Thyroid gland (tissue), 4 donors: ENCODE results near the gene KLHL28.

ENCODE experiments used
- POLR2A ChIP-seq, 2 donors: fragments of 450-650 bp; IDR thresholded peaks; one replicate each; pipeline ENCODE4 v1.6.1; 2017; ENCODE audit warnings: antibody characterized with exemption in 2 of 2, mild to moderate bottlenecking in 2 of 2, moderate library complexity in 1 of 2
- TF ChIP-seq, protein P1 (sequence below), 6 experiments: fragments of 200-600 bp in 3 of 6; fragments of 450-650 bp in 3 of 6; sonication (generic) in 3 of 6; IDR thresholded peaks; one replicate each; pipeline ENCODE4 v1.5.1; 2016 to 2019; ENCODE audit warnings: antibody characterized with exemption in 6 of 6, mild to moderate bottlenecking in 2 of 6, inconsistent platforms in 1 of 6, moderate library complexity in 1 of 6

DNA sequence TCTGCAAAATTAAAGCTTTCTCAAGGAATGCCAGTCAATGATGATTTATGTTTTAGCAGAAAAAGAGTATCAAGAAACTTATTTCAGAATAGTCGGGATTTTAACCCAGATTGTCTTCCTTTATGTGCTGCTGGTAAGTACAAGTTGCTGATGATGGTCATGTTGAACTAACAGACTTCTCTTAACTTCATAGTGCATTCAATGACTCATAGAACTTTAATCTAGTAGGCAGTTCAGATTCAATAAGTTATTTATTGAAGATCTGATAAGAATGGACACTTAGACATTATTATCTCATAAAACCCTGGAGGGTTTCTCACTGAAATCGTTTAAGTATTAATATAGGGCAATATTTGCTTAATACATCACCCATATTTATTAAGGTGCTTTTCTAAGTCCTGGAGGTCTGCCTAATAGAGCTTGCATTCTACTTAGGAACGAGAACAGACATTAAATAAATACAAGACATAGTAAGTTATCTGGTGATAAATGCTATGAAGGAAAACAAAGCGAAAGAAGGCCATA, 34.1 kb upstream of the KLHL28 start:
- TF ChIP-seq POLR2A (IDR thresholded peaks at IDR 0.05), result no peak
- TF ChIP-seq, protein P1, sequence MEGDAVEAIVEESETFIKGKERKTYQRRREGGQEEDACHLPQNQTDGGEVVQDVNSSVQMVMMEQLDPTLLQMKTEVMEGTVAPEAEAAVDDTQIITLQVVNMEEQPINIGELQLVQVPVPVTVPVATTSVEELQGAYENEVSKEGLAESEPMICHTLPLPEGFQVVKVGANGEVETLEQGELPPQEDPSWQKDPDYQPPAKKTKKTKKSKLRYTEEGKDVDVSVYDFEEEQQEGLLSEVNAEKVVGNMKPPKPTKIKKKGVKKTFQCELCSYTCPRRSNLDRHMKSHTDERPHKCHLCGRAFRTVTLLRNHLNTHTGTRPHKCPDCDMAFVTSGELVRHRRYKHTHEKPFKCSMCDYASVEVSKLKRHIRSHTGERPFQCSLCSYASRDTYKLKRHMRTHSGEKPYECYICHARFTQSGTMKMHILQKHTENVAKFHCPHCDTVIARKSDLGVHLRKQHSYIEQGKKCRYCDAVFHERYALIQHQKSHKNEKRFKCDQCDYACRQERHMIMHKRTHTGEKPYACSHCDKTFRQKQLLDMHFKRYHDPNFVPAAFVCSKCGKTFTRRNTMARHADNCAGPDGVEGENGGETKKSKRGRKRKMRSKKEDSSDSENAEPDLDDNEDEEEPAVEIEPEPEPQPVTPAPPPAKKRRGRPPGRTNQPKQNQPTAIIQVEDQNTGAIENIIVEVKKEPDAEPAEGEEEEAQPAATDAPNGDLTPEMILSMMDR (IDR thresholded peaks at IDR 0.05), result no peak
